ENCODE results near the gene SIGLEC12.

- no peak for TF ChIP-seq CTCF (IDR thresholded peaks at IDR 0.05; ENCODE audit: low read length)
- TF ChIP-seq EZH2phosphoT487 (IDR thresholded peaks at IDR 0.05; ENCODE audit: low read length), result no peak
- no peak for TF ChIP-seq EZH2 (optimal IDR thresholded peaks at IDR 0.05; ENCODE audit: low read depth, low read length)
Measured at GRCh38 chr19:51539821-51540366, 38.3 kb upstream of the SIGLEC12 start.

Data from MM.1S (cell line).